ENCODE data around the gene NUS1.

DNA sequence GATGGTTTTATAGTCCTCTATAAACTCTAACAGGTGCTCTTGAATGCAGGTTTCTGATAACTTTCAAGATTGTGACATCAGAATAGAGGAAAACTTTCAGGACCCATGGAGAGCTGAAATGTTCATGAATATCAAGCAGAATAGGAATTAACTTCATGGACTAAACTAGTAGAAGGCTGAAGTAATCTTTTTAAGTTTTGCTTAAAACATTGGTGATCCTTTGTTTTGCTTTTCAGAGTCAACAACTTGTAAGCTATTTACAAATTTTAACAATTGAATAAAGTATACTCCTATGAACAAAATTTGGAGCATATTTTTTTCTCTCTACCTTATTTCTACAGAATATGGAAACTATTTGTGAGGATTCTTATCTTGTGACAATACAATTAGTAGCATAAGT, 47.7 kb upstream of the NUS1 start:
- TF ChIP-seq, protein P1, sequence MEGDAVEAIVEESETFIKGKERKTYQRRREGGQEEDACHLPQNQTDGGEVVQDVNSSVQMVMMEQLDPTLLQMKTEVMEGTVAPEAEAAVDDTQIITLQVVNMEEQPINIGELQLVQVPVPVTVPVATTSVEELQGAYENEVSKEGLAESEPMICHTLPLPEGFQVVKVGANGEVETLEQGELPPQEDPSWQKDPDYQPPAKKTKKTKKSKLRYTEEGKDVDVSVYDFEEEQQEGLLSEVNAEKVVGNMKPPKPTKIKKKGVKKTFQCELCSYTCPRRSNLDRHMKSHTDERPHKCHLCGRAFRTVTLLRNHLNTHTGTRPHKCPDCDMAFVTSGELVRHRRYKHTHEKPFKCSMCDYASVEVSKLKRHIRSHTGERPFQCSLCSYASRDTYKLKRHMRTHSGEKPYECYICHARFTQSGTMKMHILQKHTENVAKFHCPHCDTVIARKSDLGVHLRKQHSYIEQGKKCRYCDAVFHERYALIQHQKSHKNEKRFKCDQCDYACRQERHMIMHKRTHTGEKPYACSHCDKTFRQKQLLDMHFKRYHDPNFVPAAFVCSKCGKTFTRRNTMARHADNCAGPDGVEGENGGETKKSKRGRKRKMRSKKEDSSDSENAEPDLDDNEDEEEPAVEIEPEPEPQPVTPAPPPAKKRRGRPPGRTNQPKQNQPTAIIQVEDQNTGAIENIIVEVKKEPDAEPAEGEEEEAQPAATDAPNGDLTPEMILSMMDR (conservative IDR thresholded peaks at IDR 0.05): no peak
- no peak for TF ChIP-seq ZFX (IDR thresholded peaks at IDR 0.05)
